ENCODE data around the gene PRPF39.

DNA sequence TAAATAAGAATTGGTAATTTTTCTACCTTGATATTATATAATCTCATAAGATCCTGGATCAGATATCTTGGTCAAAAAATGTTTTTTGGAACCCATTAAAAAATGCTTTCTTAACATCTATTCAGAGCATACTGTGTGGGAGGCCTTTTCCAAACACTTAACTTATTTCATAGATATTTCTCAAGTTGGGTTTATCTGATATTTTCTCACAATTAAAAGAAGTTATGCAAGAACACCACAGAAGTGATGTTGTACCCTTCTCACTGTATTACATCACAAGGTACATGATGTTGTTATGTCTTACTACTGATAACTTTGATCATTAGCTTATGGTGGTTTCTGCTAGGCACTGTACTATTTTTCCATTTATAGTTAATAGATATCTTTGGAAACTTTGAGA is 23.4 kb upstream of the PRPF39 start:
- TF ChIP-seq POLR2A (IDR thresholded peaks at IDR 0.05) (no peak), EP300 (IDR thresholded peaks at IDR 0.05) (no peak)
- TF ChIP-seq, protein P1, sequence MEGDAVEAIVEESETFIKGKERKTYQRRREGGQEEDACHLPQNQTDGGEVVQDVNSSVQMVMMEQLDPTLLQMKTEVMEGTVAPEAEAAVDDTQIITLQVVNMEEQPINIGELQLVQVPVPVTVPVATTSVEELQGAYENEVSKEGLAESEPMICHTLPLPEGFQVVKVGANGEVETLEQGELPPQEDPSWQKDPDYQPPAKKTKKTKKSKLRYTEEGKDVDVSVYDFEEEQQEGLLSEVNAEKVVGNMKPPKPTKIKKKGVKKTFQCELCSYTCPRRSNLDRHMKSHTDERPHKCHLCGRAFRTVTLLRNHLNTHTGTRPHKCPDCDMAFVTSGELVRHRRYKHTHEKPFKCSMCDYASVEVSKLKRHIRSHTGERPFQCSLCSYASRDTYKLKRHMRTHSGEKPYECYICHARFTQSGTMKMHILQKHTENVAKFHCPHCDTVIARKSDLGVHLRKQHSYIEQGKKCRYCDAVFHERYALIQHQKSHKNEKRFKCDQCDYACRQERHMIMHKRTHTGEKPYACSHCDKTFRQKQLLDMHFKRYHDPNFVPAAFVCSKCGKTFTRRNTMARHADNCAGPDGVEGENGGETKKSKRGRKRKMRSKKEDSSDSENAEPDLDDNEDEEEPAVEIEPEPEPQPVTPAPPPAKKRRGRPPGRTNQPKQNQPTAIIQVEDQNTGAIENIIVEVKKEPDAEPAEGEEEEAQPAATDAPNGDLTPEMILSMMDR (IDR thresholded peaks at IDR 0.05), result no peak

Measured in ovary (tissue), 3 donors.